ENCODE measurements around the gene FABP1.

The FABP1 gene

DNA sequence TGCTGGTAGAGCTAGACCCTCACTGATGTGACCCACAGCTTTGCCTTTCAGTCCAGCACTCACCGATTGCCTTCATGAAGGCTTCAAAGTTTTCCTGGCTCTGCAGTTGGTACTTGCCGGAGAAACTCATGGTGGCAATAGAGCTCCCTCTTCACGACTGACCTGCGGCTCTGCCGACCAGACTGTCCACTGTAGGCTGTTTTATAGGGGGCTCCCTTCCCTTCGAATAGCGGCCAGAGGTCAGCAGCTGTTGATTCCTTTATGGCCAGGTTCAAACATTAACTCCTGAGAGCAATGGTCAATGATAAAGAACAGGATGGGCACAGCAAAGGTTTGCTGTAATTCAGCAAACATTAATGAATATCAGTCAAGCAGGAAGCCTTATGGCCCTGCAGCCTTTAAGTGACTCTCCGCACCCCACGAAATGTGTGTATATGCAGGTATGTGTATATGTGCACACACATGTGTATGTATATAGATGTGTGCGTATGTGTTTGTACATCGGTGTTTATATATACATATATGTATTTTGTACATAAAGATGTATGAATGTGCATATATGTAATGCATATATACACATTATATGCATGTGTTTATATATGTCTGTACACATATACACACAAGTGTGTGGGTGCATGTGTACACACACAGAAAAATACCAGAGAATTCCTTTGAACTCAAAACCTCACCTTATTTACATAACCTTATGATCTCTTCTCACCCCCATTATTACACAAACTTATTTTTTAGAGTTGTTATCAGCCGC, at the start of gene FABP1:
TSS of gene FABP1 (minus strand) at position 175 of the 766 bp plus-strand sequence. CDS start at position 130, 45 bp downstream.
- DNase-seq (ENCODE audit: low read depth in 2 of 2): no peak
- H3K4me3 ChIP-seq (replicated peaks in 1 of 2; ENCODE audit: low read depth in 2 of 2, low read length in 2 of 2): no peak within 1 kb of the TSS
- TF ChIP-seq CTCF (IDR thresholded peaks at IDR 0.05; ENCODE audit: low read depth, low read length): no peak

GRCh38 chr2:88177556-88177955, 49.7 kb upstream of the FABP1 start:
- no peak for DNase-seq (ENCODE audit: low read depth in 2 of 2)
- no peak for TF ChIP-seq CTCF (IDR thresholded peaks at IDR 0.05; ENCODE audit: low read depth, low read length)
- no peak overlapping the region for H3K4me3 ChIP-seq (replicated peaks in 1 of 2; ENCODE audit: low read depth in 2 of 2, low read length in 2 of 2)

DNA sequence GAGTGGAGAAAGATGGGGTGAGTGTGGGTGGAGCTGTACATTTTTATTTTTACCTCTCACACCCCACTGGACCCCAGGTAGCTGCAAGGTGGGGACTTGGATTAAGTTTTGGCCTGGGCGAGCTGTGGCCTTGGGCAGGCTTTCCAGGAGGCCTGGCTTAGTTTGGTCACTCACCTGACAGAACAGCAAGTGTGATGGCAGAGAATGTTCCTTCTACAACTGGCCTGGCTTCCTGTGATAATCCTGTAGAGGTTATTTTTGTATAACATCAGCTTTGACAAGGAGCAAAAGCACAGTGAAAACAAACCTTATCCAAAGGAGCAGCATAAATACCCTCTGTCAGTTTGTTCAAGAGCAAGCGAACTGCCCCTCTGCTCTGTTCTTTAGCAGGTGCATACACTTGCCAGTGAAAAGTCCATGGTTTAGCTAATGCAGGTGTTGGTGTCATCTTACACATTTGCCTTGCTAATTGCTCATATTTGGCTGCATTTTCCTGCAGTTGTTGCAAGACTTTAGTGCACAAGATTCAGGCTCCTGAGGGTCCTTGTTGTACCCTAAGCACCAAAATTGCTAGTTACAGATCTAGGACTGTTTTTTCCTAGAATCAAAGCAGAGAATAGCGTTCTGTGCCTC, 48.6 kb upstream of the FABP1 start:
- TF ChIP-seq CTCF (IDR thresholded peaks at IDR 0.05; ENCODE audit: low read depth, low read length): no peak
- no peak for DNase-seq (ENCODE audit: low read depth in 2 of 2)
- no peak overlapping the region for H3K4me3 ChIP-seq (replicated peaks in 1 of 2; ENCODE audit: low read depth in 2 of 2, low read length in 2 of 2)

DNA sequence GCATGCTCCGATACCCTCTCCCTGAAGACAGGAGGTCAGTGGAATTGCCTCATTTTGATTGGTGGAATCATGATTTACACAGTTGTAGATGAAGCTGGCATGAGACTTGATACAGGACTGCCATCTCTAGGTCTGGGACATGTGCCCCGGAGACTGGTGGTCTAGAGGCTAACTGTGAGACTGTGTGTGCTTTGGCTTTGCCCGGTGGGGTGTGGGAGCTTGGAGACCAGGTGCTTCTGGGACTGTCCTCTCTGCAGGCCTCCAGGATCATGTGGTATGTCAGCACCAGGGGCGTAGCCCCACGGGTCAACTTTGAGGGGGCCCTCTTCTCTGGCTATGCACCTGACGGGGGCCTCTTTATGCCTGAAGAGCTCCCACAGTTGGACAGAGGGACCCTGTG, 45.0 kb upstream of the FABP1 start:
- no peak overlapping the region for H3K4me3 ChIP-seq (replicated peaks in 1 of 2; ENCODE audit: low read depth in 2 of 2, low read length in 2 of 2)
- no peak for DNase-seq (ENCODE audit: low read depth in 2 of 2)
- no peak for TF ChIP-seq CTCF (IDR thresholded peaks at IDR 0.05; ENCODE audit: low read depth, low read length)

DNA sequence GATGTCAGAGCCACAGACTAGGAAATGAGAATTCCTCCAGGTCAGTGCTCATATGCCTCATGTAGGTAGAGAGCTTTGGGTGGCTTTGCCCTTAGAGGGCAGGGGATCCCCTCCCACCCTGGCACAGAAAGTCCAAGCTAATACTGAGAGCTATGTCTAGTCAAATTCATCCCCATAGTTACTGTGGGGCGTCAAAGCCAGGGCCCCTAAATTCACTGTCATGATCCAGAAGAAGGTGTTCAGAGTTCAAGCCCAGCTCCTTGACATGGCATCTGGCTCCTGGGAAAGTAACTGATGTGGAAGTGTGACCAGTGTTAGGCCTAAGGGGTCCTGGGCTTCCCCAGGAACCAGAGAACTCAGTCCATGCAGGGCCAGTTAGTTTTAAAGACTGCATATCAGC, 44.1 kb upstream of the FABP1 start:
- H3K4me3 ChIP-seq (replicated peaks in 1 of 2; ENCODE audit: low read depth in 2 of 2, low read length in 2 of 2): no peak overlapping the region
- no peak for DNase-seq (ENCODE audit: low read depth in 2 of 2)
- no peak for TF ChIP-seq CTCF (IDR thresholded peaks at IDR 0.05; ENCODE audit: low read depth, low read length)

- no peak for TF ChIP-seq CTCF (IDR thresholded peaks at IDR 0.05; ENCODE audit: low read depth, low read length)
- DNase-seq (ENCODE audit: low read depth in 2 of 2): peak in 1 of 2 donors; percentile 14
- H3K4me3 ChIP-seq (replicated peaks in 1 of 2; ENCODE audit: low read depth in 2 of 2, low read length in 2 of 2): peak overlapping the region; percentile 54 to 65
These were observed 42.6 kb upstream of the FABP1 start for GRCh38 chr2:88170472-88170892.
